ENCODE data around the gene LIPC.

The LIPC gene

GRCh38 chr15:58569455-58569854 is 137.7 kb downstream of the LIPC start:
- Histone ChIP-seq H3K36me3 (no peaks in the 10 kb centered on the region), H3K9me3 (ENCODE audit: severe bottlenecking) (peaks cover 3% of the 10 kb centered on the region), H3K4me3 (ENCODE audit: low read depth, low read length) (no peak overlapping the region), H3K27me3 (ENCODE audit: insufficient read depth, low read depth, severe bottlenecking) (no peaks in the 10 kb centered on the region), H3K27ac (no peak overlapping the region)
- no peak for DNase-seq
- TF ChIP-seq CTCF (IDR thresholded peaks at IDR 0.05; ENCODE audit: low read depth, low read length) = no peak

- no peak overlapping the region for H3K27ac ChIP-seq
- no peak for TF ChIP-seq CTCF (IDR thresholded peaks at IDR 0.05; ENCODE audit: low read depth, low read length)
- no peak overlapping the region for H3K4me3 ChIP-seq (ENCODE audit: low read depth, low read length)
- no peaks in the 10 kb centered on the region for H3K27me3 ChIP-seq (ENCODE audit: insufficient read depth, low read depth, severe bottlenecking)
- peaks cover 3% of the 10 kb centered on the region for H3K9me3 ChIP-seq (ENCODE audit: severe bottlenecking)
- no peak for DNase-seq
- H3K36me3 ChIP-seq = no peaks in the 10 kb centered on the region
Observed at GRCh38 chr15:58571491-58571890, 139.7 kb downstream of the LIPC start.

GRCh38 chr15:58572521-58572920 is 140.7 kb downstream of the LIPC start:
- no peak for DNase-seq
- TF ChIP-seq CTCF (IDR thresholded peaks at IDR 0.05; ENCODE audit: low read depth, low read length) = no peak
- no peaks in the 10 kb centered on the region for H3K36me3 ChIP-seq
- peaks cover 3% of the 10 kb centered on the region for H3K9me3 ChIP-seq (ENCODE audit: severe bottlenecking)
- no peak overlapping the region for H3K27ac ChIP-seq
- no peak overlapping the region for H3K4me3 ChIP-seq (ENCODE audit: low read depth, low read length)
- no peaks in the 10 kb centered on the region for H3K27me3 ChIP-seq (ENCODE audit: insufficient read depth, low read depth, severe bottlenecking)

GRCh38 chr15:58573270-58573669 is 141.5 kb downstream of the LIPC start:
- no peaks in the 10 kb centered on the region for H3K27me3 ChIP-seq (ENCODE audit: insufficient read depth, low read depth, severe bottlenecking)
- H3K9me3 ChIP-seq (ENCODE audit: severe bottlenecking) = peaks cover 3% of the 10 kb centered on the region
- no peak overlapping the region for H3K27ac ChIP-seq
- no peak for TF ChIP-seq CTCF (IDR thresholded peaks at IDR 0.05; ENCODE audit: low read depth, low read length)
- no peaks in the 10 kb centered on the region for H3K36me3 ChIP-seq
- no peak for DNase-seq
- no peak overlapping the region for H3K4me3 ChIP-seq (ENCODE audit: low read depth, low read length)

- DNase-seq = no peak
- Histone ChIP-seq H3K27me3 (ENCODE audit: insufficient read depth, low read depth, severe bottlenecking) (no peaks in the 10 kb centered on the region), H3K27ac (no peak overlapping the region), H3K9me3 (ENCODE audit: severe bottlenecking) (peaks cover under 1% of the 10 kb centered on the region), H3K36me3 (no peaks in the 10 kb centered on the region), H3K4me3 (ENCODE audit: low read depth, low read length) (no peak overlapping the region)
- no peak for TF ChIP-seq CTCF (IDR thresholded peaks at IDR 0.05; ENCODE audit: low read depth, low read length)
Observed at GRCh38 chr15:58574631-58575030, 142.8 kb downstream of the LIPC start.

- H3K27ac ChIP-seq = no peak overlapping the region
- no peak for TF ChIP-seq CTCF (IDR thresholded peaks at IDR 0.05; ENCODE audit: low read depth, low read length)
- no peak overlapping the region for H3K4me3 ChIP-seq (ENCODE audit: low read depth, low read length)
- H3K36me3 ChIP-seq = no peaks in the 10 kb centered on the region
- no peak for DNase-seq
- no peaks in the 10 kb centered on the region for H3K27me3 ChIP-seq (ENCODE audit: insufficient read depth, low read depth, severe bottlenecking)
- H3K9me3 ChIP-seq (ENCODE audit: severe bottlenecking) = no peaks in the 10 kb centered on the region
Observed at GRCh38 chr15:58575045-58575786, 143.4 kb downstream of the LIPC start.

Data from WERI-Rb-1 (cell line).